SK-N-SH (cell line): Measurements from ENCODE around the gene RNLS. TPM values are rescaled to one million over a fixed set of nuclear protein-coding genes. Genes with fewer than 3 reads are reported as not detected.

Experiments
- CTCF ChIA-PET: fragments of 300-600, 350-600 bp; formaldehyde crosslinking; extraction: SDS; loops from one replicate; lab custom pipeline; 2021; lab: Yijun Ruan, JAX
- POLR2A ChIA-PET: fragments of 350-600 bp; sonication (Branson Sonifier 250); formaldehyde crosslinking; extraction: SDS; loops from one replicate; lab custom pipeline; 2020; ENCODE audit warnings: antibody characterized with exemption, inconsistent platforms; lab: Yijun Ruan, JAX
- DNase-seq: peaks from one replicate; pipeline ENCODE4 v3.0.0; 2012
- H2AFZ ChIP-seq: fragments of 200-600 bp; sonication (generic); 2 replicates; pipeline ENCODE4 v1.8.1; 2016; ENCODE audit warnings: antibody characterized with exemption, mild to moderate bottlenecking, low read depth
- H3F3A ChIP-seq: fragments of 200-600 bp; sonication (generic); replicated peaks from 2 replicates; pipeline ENCODE3; 2016; ENCODE audit warnings: antibody characterized with exemption, mild to moderate bottlenecking; ENCODE audit not compliant: insufficient read depth
- H3K27ac ChIP-seq, 2 experiments: fragments of 200-500 bp in 1 of 2; fragments of 200-600 bp in 1 of 2; sonication (Bioruptor generic) in 1 of 2; sonication (generic), shearing (Covaris generic) in 1 of 2; 2 replicates each; pipeline versions ENCODE4 v1.5.1 to v1.6.1; 2014 to 2016; ENCODE audit warnings: low read depth in 2 of 2, inconsistent platforms in 1 of 2, low read length in 1 of 2, mild to moderate bottlenecking in 1 of 2, mixed read lengths in 1 of 2
- H3K27me3 ChIP-seq: fragments of 200-600 bp; sonication (generic), shearing (Covaris generic); 2 replicates; pipeline ENCODE4 v1.6.1; 2016; ENCODE audit warnings: mixed run types; ENCODE audit not compliant: insufficient read depth
- H3K36me3 ChIP-seq, 2 experiments: fragments of 200-500 bp in 1 of 2; fragments of 200-600 bp in 1 of 2; sonication (Bioruptor generic) in 1 of 2; sonication (generic) in 1 of 2; replicated peaks in 1 of 2; 2 replicates each; pipeline versions ENCODE3 to v1.5.1; 2014 to 2016; ENCODE audit warnings: low read length in 1 of 2, mild to moderate bottlenecking in 1 of 2; ENCODE audit not compliant: insufficient read depth in 2 of 2, control insufficient read depth in 1 of 2
- H3K4me1 ChIP-seq, 2 experiments: fragments of 200-500 bp in 1 of 2; fragments of 200-600 bp in 1 of 2; sonication (Bioruptor generic) in 1 of 2; sonication (generic), shearing (Covaris generic) in 1 of 2; 2 replicates each; pipeline versions ENCODE4 v1.5.1 to v1.6.1; 2014 to 2016; ENCODE audit warnings: low read depth in 1 of 2, low read length in 1 of 2, mixed run types in 1 of 2; ENCODE audit not compliant: insufficient read depth in 2 of 2, control insufficient read depth in 1 of 2
- H3K4me2 ChIP-seq: fragments of 200-600 bp; sonication (generic), shearing (Covaris generic); 2 replicates; pipeline ENCODE4 v1.6.1; 2017; ENCODE audit warnings: mixed run types
- H3K4me3 ChIP-seq, 2 experiments: fragments of 200-500 bp in 1 of 2; fragments of 200-600 bp in 1 of 2; sonication (Bioruptor generic) in 1 of 2; sonication (generic), shearing (Covaris generic) in 1 of 2; 2 replicates each; pipeline versions ENCODE4 v1.5.1 to v1.8.1; 2014 to 2016; ENCODE audit warnings: low read depth in 2 of 2, inconsistent platforms in 1 of 2, low read length in 1 of 2, mild to moderate bottlenecking in 1 of 2, mixed read lengths in 1 of 2, moderate library complexity in 1 of 2
- H3K79me2 ChIP-seq: fragments of 200-600 bp; sonication (generic); 2 replicates; pipeline ENCODE4 v1.8.1; 2017; ENCODE audit warnings: mild to moderate bottlenecking; ENCODE audit not compliant: insufficient read depth
- H3K9ac ChIP-seq: fragments of 200-600 bp; sonication (generic); 2 replicates; pipeline ENCODE4 v1.6.1; 2017; ENCODE audit warnings: mixed run types
- H3K9me2 ChIP-seq: fragments of 200-600 bp; sonication (generic); 2 replicates; pipeline ENCODE4 v1.6.1; 2017; ENCODE audit warnings: mixed run types
- H3K9me3 ChIP-seq: fragments of 200-600 bp; sonication (generic); 2 replicates; pipeline ENCODE4 v1.6.1; 2017; ENCODE audit warnings: mixed run types, mild to moderate bottlenecking, moderate library complexity
- H4K20me1 ChIP-seq: fragments of 200-600 bp; sonication (generic); 2 replicates; pipeline ENCODE4 v1.6.1; 2017; ENCODE audit warnings: mild to moderate bottlenecking, mixed run types; ENCODE audit not compliant: insufficient read depth
- GABPA ChIP-seq: IDR thresholded peaks from 2 replicates; pipeline ENCODE4 v1.4.0; 2012; ENCODE audit warnings: low read depth, mild to moderate bottlenecking
- GATA2 ChIP-seq: sonication (generic); formaldehyde crosslinking; IDR thresholded peaks from 2 replicates; pipeline ENCODE4 v1.5.0; 2020; ENCODE audit warnings: mild to moderate bottlenecking, missing genetic modification reagents
- MXI1 ChIP-seq: IDR thresholded peaks from 2 replicates; pipeline ENCODE4 v1.6.1; 2012; ENCODE audit warnings: mild to moderate bottlenecking, low read depth, low read length, improper control_type of control experiment
- NRF1 ChIP-seq: IDR thresholded peaks from 2 replicates; pipeline ENCODE4 v1.6.1; 2012; ENCODE audit warnings: low read depth, mild to moderate bottlenecking, low read length
- POLR2AphosphoS5 ChIP-seq: IDR thresholded peaks from 2 replicates; pipeline ENCODE4 v1.6.1; 2012; ENCODE audit warnings: low read depth, low read length
- RAD21 ChIP-seq: IDR thresholded peaks from 2 replicates; pipeline ENCODE4 v1.6.1; 2012; ENCODE audit warnings: mild to moderate bottlenecking, low read length
- RXRA ChIP-seq: IDR thresholded peaks from 2 replicates; pipeline ENCODE4 v1.4.0; 2012; ENCODE audit warnings: low read depth, mild to moderate bottlenecking, borderline replicate concordance
- SIN3A ChIP-seq: IDR thresholded peaks from 2 replicates; pipeline ENCODE4 v1.6.1; 2012; ENCODE audit warnings: low read depth, mild to moderate bottlenecking, low read length, moderate library complexity, borderline replicate concordance
- SMC3 ChIP-seq: IDR thresholded peaks from 2 replicates; pipeline ENCODE4 v1.6.1; 2012; ENCODE audit warnings: low read depth, low read length, improper control_type of control experiment
- TCF12 ChIP-seq: IDR thresholded peaks from 2 replicates; pipeline ENCODE4 v1.4.0; 2012
- YY1 ChIP-seq: IDR thresholded peaks from 2 replicates; pipeline ENCODE4 v1.4.0; 2012; ENCODE audit warnings: low read depth, mild to moderate bottlenecking
- WGBS: methylation state at CpG from one replicate; pipeline ENCODE4 v1.1.6; 2017; ENCODE audit warnings: low lambda C conversion rate; 5-methylcytosine and 5-hydroxymethylcytosine counted together
- polyA plus RNA-seq, 3 experiments: library from polyadenylated mRNA; depleted of rRNA; stranded (reverse); fragments of >200 nt; gene quantifications; 2 replicates each; pipeline ENCODE4 v1.2.3, GENCODE V29; 2012
- TF ChIP-seq, protein P1 (sequence below): fragments of 150-350 bp; IDR thresholded peaks from 2 replicates; pipeline ENCODE4 v1.6.1; 2016; ENCODE audit warnings: mild to moderate bottlenecking, low read depth, low read length
- TF ChIP-seq, protein P2 (sequence below): IDR thresholded peaks from 2 replicates; pipeline ENCODE4 v1.4.0; 2012; ENCODE audit warnings: low read depth, borderline replicate concordance
- TF ChIP-seq, protein P3 (sequence below): IDR thresholded peaks from 2 replicates; pipeline ENCODE4 v1.4.0; 2012; ENCODE audit warnings: low read depth, borderline replicate concordance
- TF ChIP-seq, protein P4 (sequence below): fragments of 150-350 bp; IDR thresholded peaks from 2 replicates; pipeline ENCODE4 v1.6.1; 2017; ENCODE audit warnings: antibody characterized with exemption, low read length, low read depth, borderline replicate concordance

RNLS gene
- polyA plus RNA-seq, 1 of the 3 experiments (the other 2 are of a cell fraction), result not detected

DNA sequence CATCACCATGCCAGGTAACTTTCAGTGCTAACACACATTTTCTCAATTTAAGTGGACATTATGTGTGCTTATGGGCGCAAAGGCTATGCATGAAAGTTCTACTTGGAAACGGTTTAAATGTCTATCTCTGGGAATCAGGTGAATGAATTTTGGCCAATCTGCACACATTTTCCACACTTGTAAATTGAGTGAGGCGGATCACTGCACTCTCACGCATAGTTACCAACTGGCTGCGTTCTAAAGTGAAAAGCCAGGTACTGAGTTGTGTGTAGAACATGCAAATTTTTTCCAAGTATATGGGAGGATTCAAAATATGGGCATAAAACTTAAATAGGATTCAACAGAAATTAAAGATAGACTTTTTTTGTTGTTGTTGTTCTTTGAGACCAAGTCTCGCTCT lies 323.7 kb downstream of the RNLS start:
- no peaks in the 10 kb centered on the region for H3K9me2 ChIP-seq
- WGBS, result 92% methylated on average over 6 of the region's 6 CpGs
- H4K20me1 ChIP-seq, result no peaks in the 10 kb centered on the region
- no peak overlapping the region; the same call in 1 of the 2 replicates for H2AFZ ChIP-seq
- ChIA-PET POLR2A (no interaction called here), CTCF (no interaction called here)
- H3K27ac ChIP-seq, result no peak overlapping the region
- no peak overlapping the region for H3K4me3 ChIP-seq
- DNase-seq, result no peak
- H3K4me2 ChIP-seq, result no peak overlapping the region
- no peaks in the 10 kb centered on the region for H3K36me3 ChIP-seq
- no peaks in the 10 kb centered on the region for H3K9me3 ChIP-seq
- no peaks in the 10 kb centered on the region for H3K4me1 ChIP-seq
- no peaks in the 10 kb centered on the region for H3K79me2 ChIP-seq
- no peak overlapping the region for H3K9ac ChIP-seq
- no peaks in the 10 kb centered on the region for H3F3A ChIP-seq
- H3K27me3 ChIP-seq, result no peaks in the 10 kb centered on the region
- TF ChIP-seq NRF1 (no peak), GABPA (no peak), RAD21 (no peak), RXRA (no peak), MXI1 (no peak)
- TF ChIP-seq, protein P1, sequence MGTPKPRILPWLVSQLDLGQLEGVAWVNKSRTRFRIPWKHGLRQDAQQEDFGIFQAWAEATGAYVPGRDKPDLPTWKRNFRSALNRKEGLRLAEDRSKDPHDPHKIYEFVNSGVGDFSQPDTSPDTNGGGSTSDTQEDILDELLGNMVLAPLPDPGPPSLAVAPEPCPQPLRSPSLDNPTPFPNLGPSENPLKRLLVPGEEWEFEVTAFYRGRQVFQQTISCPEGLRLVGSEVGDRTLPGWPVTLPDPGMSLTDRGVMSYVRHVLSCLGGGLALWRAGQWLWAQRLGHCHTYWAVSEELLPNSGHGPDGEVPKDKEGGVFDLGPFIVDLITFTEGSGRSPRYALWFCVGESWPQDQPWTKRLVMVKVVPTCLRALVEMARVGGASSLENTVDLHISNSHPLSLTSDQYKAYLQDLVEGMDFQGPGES, result no peak
- TF ChIP-seq, protein P2, sequence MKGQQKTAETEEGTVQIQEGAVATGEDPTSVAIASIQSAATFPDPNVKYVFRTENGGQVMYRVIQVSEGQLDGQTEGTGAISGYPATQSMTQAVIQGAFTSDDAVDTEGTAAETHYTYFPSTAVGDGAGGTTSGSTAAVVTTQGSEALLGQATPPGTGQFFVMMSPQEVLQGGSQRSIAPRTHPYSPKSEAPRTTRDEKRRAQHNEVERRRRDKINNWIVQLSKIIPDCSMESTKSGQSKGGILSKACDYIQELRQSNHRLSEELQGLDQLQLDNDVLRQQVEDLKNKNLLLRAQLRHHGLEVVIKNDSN, result no peak
- TF ChIP-seq, all 33 proteins: peak for 0

DNA sequence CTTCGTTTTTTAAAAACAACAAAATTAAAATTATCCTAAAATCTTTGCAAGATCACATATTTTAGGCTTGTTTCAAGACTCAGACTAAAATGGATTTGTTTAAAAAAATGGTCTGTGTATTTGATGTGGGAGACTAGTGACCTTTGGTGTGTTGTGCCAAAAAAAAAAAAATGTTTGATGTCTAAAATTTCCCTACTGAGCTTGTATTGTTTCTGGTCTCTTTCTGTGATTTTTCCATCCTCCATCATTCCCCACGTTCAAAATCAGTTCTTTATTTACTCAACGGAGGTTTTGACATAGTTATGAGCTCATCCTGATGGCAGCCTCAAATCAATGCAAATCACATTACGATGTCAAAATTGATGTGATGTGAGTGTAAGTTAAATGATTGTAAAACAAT lies 326.2 kb downstream of the RNLS start:
- Histone ChIP-seq H3K9me2 (no peaks in the 10 kb centered on the region), H3K27me3 (no peaks in the 10 kb centered on the region), H3K9ac (no peak overlapping the region), H3K4me1 (peaks cover 4 to 11% of the 10 kb centered on the region in 2 experiments; a peak in 1 of 4 replicates), H3K4me3 (no peak overlapping the region), H3K27ac (no peak overlapping the region), H3K79me2 (no peaks in the 10 kb centered on the region), H3K9me3 (no peaks in the 10 kb centered on the region), H3F3A (no peaks in the 10 kb centered on the region), H4K20me1 (no peaks in the 10 kb centered on the region), H3K4me2 (no peak overlapping the region), H2AFZ (no peak overlapping the region), H3K36me3 (no peaks in the 10 kb centered on the region)
- WGBS, result 79% methylated on average over 4 of the region's 4 CpGs
- no peak for DNase-seq
- ChIA-PET CTCF (no interaction called here), POLR2A (no interaction called here)
- TF ChIP-seq TCF12 (no peak), SMC3 (no peak), GATA2 (CRISPR knock-in tag) (no peak), POLR2AphosphoS5 (no peak), MXI1 (no peak), SIN3A (no peak), NRF1 (no peak), RXRA (no peak), YY1 (no peak)
- TF ChIP-seq, protein P1, result no peak
- TF ChIP-seq, protein P3, sequence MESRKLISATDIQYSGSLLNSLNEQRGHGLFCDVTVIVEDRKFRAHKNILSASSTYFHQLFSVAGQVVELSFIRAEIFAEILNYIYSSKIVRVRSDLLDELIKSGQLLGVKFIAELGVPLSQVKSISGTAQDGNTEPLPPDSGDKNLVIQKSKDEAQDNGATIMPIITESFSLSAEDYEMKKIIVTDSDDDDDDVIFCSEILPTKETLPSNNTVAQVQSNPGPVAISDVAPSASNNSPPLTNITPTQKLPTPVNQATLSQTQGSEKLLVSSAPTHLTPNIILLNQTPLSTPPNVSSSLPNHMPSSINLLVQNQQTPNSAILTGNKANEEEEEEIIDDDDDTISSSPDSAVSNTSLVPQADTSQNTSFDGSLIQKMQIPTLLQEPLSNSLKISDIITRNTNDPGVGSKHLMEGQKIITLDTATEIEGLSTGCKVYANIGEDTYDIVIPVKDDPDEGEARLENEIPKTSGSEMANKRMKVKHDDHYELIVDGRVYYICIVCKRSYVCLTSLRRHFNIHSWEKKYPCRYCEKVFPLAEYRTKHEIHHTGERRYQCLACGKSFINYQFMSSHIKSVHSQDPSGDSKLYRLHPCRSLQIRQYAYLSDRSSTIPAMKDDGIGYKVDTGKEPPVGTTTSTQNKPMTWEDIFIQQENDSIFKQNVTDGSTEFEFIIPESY, result no peak
- TF ChIP-seq, protein P4, sequence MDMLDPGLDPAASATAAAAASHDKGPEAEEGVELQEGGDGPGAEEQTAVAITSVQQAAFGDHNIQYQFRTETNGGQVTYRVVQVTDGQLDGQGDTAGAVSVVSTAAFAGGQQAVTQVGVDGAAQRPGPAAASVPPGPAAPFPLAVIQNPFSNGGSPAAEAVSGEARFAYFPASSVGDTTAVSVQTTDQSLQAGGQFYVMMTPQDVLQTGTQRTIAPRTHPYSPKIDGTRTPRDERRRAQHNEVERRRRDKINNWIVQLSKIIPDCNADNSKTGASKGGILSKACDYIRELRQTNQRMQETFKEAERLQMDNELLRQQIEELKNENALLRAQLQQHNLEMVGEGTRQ, result no peak
